WTC11 (cell line): ENCODE measurements around the gene ITGAV. TPM values are rescaled to one million over a fixed set of nuclear protein-coding genes. Genes with fewer than 3 reads are reported as not detected.

Experiments
- ATAC-seq: fragments of 200-7000 bp; cut with Tn5 transposase; 2 replicates; pipeline ENCODE4 v1.10.0; 2021; ENCODE audit warnings: mild to moderate bottlenecking, moderate library complexity
- CTCF ChIA-PET: fragments of 300-600 bp; sonication (Branson Sonifier 250); formaldehyde crosslinking; loops from one replicate; lab custom pipeline; 2021; ENCODE audit warnings: antibody characterized with exemption; lab: Charles Lee
- POLR2A ChIA-PET: fragments of 350-600 bp; sonication (Branson Sonifier 250); formaldehyde crosslinking; loops from one replicate; lab custom pipeline; 2021; ENCODE audit warnings: antibody characterized with exemption; lab: Charles Lee
- DNase-seq: peaks from one replicate; pipeline ENCODE4 v3.0.0; 2021; ENCODE audit warnings: low spot score
- H3K27ac Mint-ChIP-seq: 2 replicates; pipeline ENCODE4 v1.8.0; 2021; ENCODE audit warnings: mixed read lengths
- H3K27me3 Mint-ChIP-seq: 2 replicates; pipeline ENCODE4 v1.8.0; 2021; ENCODE audit warnings: low read depth, mild to moderate bottlenecking, moderate library complexity, mixed read lengths
- H3K36me3 Mint-ChIP-seq: 2 replicates; pipeline ENCODE4 v1.8.0; 2021; ENCODE audit warnings: mixed read lengths
- H3K4me1 Mint-ChIP-seq: 2 replicates; pipeline ENCODE4 v1.8.0; 2022; ENCODE audit warnings: mixed read lengths
- H3K4me3 Mint-ChIP-seq: 2 replicates; pipeline ENCODE4 v1.8.0; 2021; ENCODE audit warnings: mild to moderate bottlenecking, moderate library complexity, mixed read lengths
- H3K9me3 Mint-ChIP-seq: 2 replicates; pipeline ENCODE4 v1.8.0; 2021; ENCODE audit warnings: mixed read lengths
- CBFB ChIP-seq: sonication (generic); formaldehyde crosslinking; IDR thresholded peaks from 2 replicates; pipeline ENCODE4 v1.8.1; 2022; ENCODE audit warnings: mild to moderate bottlenecking, low read depth, missing genetic modification reagents
- CDX4 ChIP-seq: fragments of 250-450 bp; sonication (Bioruptor Pico); IDR thresholded peaks from 2 replicates; pipeline ENCODE4 v1.9.0; 2021; ENCODE audit warnings: moderate library complexity, mild to moderate bottlenecking, inconsistent platforms, borderline replicate concordance
- GRHL2 ChIP-seq: fragments of 250-450 bp; sonication (Bioruptor Pico); IDR thresholded peaks from 2 replicates; pipeline ENCODE4 v1.8.0; 2022; ENCODE audit warnings: mild to moderate bottlenecking, moderate library complexity; ENCODE audit not compliant: insufficient replicate concordance, severe bottlenecking
- MYBL2 ChIP-seq: sonication (generic); formaldehyde crosslinking; IDR thresholded peaks from 2 replicates; pipeline ENCODE4 v1.8.1; 2023; ENCODE audit warnings: mild to moderate bottlenecking, moderate library complexity, missing genetic modification reagents
- NFATC4 ChIP-seq: fragments of 250-450 bp; sonication (Bioruptor Pico); IDR thresholded peaks from 2 replicates; pipeline ENCODE4 v1.9.0; 2021; ENCODE audit warnings: mild to moderate bottlenecking
- NFE2L1 ChIP-seq: sonication (generic); formaldehyde crosslinking; IDR thresholded peaks from 2 replicates; pipeline ENCODE4 v1.8.1; 2023; ENCODE audit warnings: missing genetic modification reagents
- PRRX2 ChIP-seq: fragments of 250-450 bp; sonication (Bioruptor Pico); IDR thresholded peaks from 2 replicates; pipeline ENCODE4 v1.8.0; 2021; ENCODE audit warnings: mild to moderate bottlenecking
- RORB ChIP-seq: fragments of 250-450 bp; sonication (Bioruptor Pico); IDR thresholded peaks from 2 replicates; pipeline ENCODE4 v1.9.0; 2021; ENCODE audit warnings: mild to moderate bottlenecking
- SMAD3 ChIP-seq: sonication (generic); formaldehyde crosslinking; IDR thresholded peaks from 2 replicates; pipeline ENCODE4 v1.8.0; 2022; ENCODE audit warnings: missing genetic modification reagents, mild to moderate bottlenecking, borderline replicate concordance
- SMAD4 ChIP-seq: sonication (generic); formaldehyde crosslinking; IDR thresholded peaks from 2 replicates; pipeline ENCODE4 v1.8.0; 2022; ENCODE audit warnings: mild to moderate bottlenecking, missing genetic modification reagents
- TCF7 ChIP-seq: sonication (generic); formaldehyde crosslinking; IDR thresholded peaks from 2 replicates; pipeline ENCODE4 v1.8.0; 2022; ENCODE audit warnings: mild to moderate bottlenecking, low read depth, missing genetic modification reagents, moderate library complexity
- ZNF396 ChIP-seq: fragments of 250-450 bp; sonication (Bioruptor Pico); IDR thresholded peaks from 2 replicates; pipeline ENCODE4 v1.8.0; 2021; ENCODE audit warnings: mild to moderate bottlenecking, moderate library complexity, borderline replicate concordance
- total RNA-seq: library from RNA; stranded (reverse); gene quantifications from 3 replicates; pipeline ENCODE4 v1.2.3, GENCODE V29; 2021
- TF ChIP-seq, protein P1 (sequence below): fragments of 200-600 bp; IDR thresholded peaks from 2 replicates; pipeline ENCODE4 v1.8.0; 2022; ENCODE audit warnings: antibody characterized with exemption
- TF ChIP-seq, protein P2 (sequence below): sonication (generic); formaldehyde crosslinking; IDR thresholded peaks from 2 replicates; pipeline ENCODE4 v1.8.0; 2022; ENCODE audit warnings: mild to moderate bottlenecking, missing genetic modification reagents
- TF ChIP-seq, protein P3 (sequence below): fragments of 250-450 bp; sonication (Bioruptor Pico); IDR thresholded peaks from 2 replicates; pipeline ENCODE4 v1.9.0; 2021; ENCODE audit warnings: mild to moderate bottlenecking
- TF ChIP-seq, protein P4 (sequence below): fragments of 250-450 bp; sonication (Bioruptor Pico); IDR thresholded peaks from 2 replicates; pipeline ENCODE4 v2.1.2; 2022; ENCODE audit warnings: mild to moderate bottlenecking, moderate library complexity

Gene ITGAV
- total RNA-seq, 1 experiment from 2014 or later, result 30.0 TPM

DNA sequence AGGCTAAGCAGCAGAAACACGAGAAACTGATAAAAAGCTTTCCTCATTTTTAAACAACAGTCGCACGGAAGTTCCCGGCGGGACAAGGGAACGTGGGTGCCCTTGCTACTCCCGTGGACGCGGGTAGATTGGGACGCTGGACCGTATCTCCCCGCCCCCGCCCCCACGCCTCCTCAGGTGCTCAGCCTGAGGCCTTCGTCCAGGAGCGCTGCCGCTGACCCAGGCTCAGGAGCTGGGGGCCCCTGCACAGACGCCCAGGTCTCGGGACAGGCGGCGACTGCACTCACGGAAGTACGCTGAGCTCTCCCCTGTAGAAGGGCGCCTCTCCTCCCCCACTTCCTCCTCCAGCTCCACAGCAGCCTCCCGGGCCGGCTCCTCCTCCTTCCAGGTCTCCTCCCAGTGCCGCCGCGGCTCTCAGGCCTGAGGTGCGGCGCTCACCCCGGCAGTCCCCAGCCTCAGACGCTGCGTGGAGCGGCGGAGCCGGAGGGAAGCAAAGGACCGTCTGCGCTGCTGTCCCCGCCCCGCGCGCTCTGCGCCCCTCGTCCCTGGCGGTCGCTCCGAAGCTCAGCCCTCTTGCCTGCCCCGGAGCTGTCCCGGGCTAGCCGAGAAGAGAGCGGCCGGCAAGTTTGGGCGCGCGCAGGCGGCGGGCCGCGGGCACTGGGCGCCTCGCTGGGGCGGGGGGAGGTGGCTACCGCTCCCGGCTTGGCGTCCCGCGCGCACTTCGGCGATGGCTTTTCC is at the start of gene ITGAV (continued):
- TF ChIP-seq, protein P1, sequence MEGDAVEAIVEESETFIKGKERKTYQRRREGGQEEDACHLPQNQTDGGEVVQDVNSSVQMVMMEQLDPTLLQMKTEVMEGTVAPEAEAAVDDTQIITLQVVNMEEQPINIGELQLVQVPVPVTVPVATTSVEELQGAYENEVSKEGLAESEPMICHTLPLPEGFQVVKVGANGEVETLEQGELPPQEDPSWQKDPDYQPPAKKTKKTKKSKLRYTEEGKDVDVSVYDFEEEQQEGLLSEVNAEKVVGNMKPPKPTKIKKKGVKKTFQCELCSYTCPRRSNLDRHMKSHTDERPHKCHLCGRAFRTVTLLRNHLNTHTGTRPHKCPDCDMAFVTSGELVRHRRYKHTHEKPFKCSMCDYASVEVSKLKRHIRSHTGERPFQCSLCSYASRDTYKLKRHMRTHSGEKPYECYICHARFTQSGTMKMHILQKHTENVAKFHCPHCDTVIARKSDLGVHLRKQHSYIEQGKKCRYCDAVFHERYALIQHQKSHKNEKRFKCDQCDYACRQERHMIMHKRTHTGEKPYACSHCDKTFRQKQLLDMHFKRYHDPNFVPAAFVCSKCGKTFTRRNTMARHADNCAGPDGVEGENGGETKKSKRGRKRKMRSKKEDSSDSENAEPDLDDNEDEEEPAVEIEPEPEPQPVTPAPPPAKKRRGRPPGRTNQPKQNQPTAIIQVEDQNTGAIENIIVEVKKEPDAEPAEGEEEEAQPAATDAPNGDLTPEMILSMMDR, result no peak
- TF ChIP-seq TCF7 (CRISPR knock-in tag) (peak; percentile 74; the same call in 1 of the 2 replicates), NFATC4 (CRISPR knock-in tag) (no peak), PRRX2 (CRISPR knock-in tag) (no peak), ZNF396 (CRISPR knock-in tag) (no peak), CBFB (CRISPR knock-in tag) (no peak), MYBL2 (CRISPR knock-in tag) (peak; percentile 66), GRHL2 (no peak), SMAD3 (CRISPR knock-in tag) (peak; percentile 28; the same call in 1 of the 2 replicates), RORB (CRISPR knock-in tag) (no peak)
- TF ChIP-seq, protein P2, sequence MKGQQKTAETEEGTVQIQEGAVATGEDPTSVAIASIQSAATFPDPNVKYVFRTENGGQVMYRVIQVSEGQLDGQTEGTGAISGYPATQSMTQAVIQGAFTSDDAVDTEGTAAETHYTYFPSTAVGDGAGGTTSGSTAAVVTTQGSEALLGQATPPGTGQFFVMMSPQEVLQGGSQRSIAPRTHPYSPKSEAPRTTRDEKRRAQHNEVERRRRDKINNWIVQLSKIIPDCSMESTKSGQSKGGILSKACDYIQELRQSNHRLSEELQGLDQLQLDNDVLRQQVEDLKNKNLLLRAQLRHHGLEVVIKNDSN (CRISPR knock-in tag), result peak; percentile 17; the same call in 1 of the 2 replicates
- TF ChIP-seq, protein P3, sequence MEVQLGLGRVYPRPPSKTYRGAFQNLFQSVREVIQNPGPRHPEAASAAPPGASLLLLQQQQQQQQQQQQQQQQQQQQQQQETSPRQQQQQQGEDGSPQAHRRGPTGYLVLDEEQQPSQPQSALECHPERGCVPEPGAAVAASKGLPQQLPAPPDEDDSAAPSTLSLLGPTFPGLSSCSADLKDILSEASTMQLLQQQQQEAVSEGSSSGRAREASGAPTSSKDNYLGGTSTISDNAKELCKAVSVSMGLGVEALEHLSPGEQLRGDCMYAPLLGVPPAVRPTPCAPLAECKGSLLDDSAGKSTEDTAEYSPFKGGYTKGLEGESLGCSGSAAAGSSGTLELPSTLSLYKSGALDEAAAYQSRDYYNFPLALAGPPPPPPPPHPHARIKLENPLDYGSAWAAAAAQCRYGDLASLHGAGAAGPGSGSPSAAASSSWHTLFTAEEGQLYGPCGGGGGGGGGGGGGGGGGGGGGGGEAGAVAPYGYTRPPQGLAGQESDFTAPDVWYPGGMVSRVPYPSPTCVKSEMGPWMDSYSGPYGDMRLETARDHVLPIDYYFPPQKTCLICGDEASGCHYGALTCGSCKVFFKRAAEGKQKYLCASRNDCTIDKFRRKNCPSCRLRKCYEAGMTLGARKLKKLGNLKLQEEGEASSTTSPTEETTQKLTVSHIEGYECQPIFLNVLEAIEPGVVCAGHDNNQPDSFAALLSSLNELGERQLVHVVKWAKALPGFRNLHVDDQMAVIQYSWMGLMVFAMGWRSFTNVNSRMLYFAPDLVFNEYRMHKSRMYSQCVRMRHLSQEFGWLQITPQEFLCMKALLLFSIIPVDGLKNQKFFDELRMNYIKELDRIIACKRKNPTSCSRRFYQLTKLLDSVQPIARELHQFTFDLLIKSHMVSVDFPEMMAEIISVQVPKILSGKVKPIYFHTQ, result no peak
- TF ChIP-seq, protein P4, sequence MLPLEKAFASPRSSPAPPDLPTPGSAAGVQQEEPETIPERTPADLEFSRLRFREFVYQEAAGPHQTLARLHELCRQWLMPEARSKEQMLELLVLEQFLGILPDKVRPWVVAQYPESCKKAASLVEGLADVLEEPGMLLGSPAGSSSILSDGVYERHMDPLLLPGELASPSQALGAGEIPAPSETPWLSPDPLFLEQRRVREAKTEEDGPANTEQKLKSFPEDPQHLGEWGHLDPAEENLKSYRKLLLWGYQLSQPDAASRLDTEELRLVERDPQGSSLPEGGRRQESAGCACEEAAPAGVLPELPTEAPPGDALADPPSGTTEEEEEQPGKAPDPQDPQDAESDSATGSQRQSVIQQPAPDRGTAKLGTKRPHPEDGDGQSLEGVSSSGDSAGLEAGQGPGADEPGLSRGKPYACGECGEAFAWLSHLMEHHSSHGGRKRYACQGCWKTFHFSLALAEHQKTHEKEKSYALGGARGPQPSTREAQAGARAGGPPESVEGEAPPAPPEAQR (CRISPR knock-in tag), result no peak

DNA sequence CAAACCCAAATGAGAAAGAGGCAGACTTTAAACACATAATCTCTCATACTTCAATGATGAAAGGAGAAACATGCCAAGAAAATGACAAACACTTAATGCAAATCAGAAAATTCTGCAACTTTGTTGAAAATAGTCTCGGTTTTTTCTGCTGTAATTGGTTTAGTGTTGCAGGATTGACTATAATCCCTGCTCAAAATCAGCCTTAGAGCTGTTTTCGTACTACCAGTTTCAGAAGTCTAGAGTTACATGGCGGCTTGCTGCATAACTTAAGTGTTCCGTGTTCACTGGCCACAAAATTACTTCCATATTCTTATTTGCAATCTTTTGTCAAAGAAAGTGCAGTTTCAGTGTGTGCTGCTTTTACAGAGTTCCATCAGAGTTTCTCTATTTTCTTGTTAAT is 48.9 kb upstream of the ITGAV start:
- CTCF ChIA-PET, result interaction anchor here (0.9 kb wide), 1 partner anchor 100 kb away, joined by 3 read pairs; no protein-coding TSS in a partner anchor
- no peak for ATAC-seq
- H3K4me3 Mint-ChIP-seq, result no peak overlapping the region

More for the DNA sequence above, 48.9 kb upstream of the ITGAV start:
- Mint-ChIP-seq H3K9me3 (no peaks in the 10 kb centered on the region), H3K36me3 (no peaks in the 10 kb centered on the region), H3K27ac (no peak overlapping the region), H3K4me1 (peaks cover 16% of the 10 kb centered on the region), H3K27me3 (no peaks in the 10 kb centered on the region; the same call in 1 of the 2 replicates)
- TF ChIP-seq CDX4 (CRISPR knock-in tag), result no peak
- TF ChIP-seq SMAD4, result no peak
- TF ChIP-seq NFE2L1, result no peak
- POLR2A ChIA-PET, result interaction anchor here (0.9 kb wide), 1 partner anchor 39 kb away, joined by 3 read pairs; no protein-coding TSS in a partner anchor
- no peak for DNase-seq
